OCI-LY7 (cell line): ENCODE results near the gene PRR5L. TPM values are rescaled to one million over a fixed set of nuclear protein-coding genes. Genes with fewer than 3 reads are reported as not detected.

ENCODE experiments used
- BruUV-seq: library from RNA; stranded (reverse); fragments of 400-500 nt; replicated peaks from 2 replicates; lab custom pipeline; 2021; lab: Mats Ljungman, UMichigan
- CTCF ChIA-PET: fragments of 300-600 bp; sonication (Branson Sonifier 250); formaldehyde crosslinking; loops from one replicate; lab custom pipeline; 2022; ENCODE audit warnings: antibody characterized with exemption; ENCODE audit not compliant: unreplicated experiment; lab: Charles Lee
- POLR2A ChIA-PET: fragments of 300-600 bp; sonication (Branson Sonifier 250); formaldehyde crosslinking; loops from one replicate; lab custom pipeline; 2022; ENCODE audit warnings: antibody characterized with exemption; lab: Charles Lee
- DNase-seq: peaks from one replicate; pipeline ENCODE4 v3.0.0-alpha.2; 2015; ENCODE audit warnings: low spot score
- H2AFZ ChIP-seq: fragments of 200-600 bp; sonication (generic), shearing (Covaris generic); 2 replicates; pipeline ENCODE4 v1.6.1; 2014; ENCODE audit warnings: mild to moderate bottlenecking, antibody characterized with exemption, low read length, moderate library complexity
- H3K27ac ChIP-seq: fragments of 200-600 bp; sonication (generic); 2 replicates; pipeline ENCODE4 v1.5.1; 2014; ENCODE audit warnings: mixed run types, low read depth, mild to moderate bottlenecking, moderate library complexity, low read length, inconsistent platforms; ENCODE audit not compliant: poor library complexity, severe bottlenecking
- H3K36me3 ChIP-seq: fragments of 200-600 bp; sonication (generic); 2 replicates; pipeline ENCODE4 v1.6.1; 2014; ENCODE audit warnings: mild to moderate bottlenecking, antibody characterized with exemption, low read length, moderate library complexity, mixed read lengths; ENCODE audit not compliant: insufficient read depth
- H3K4me1 ChIP-seq: fragments of 200-600 bp; sonication (generic); 2 replicates; pipeline ENCODE4 v1.5.1; 2014; ENCODE audit warnings: mild to moderate bottlenecking, low read length; ENCODE audit not compliant: insufficient read depth, poor library complexity, severe bottlenecking
- H3K4me2 ChIP-seq: fragments of 200-600 bp; sonication (generic); 2 replicates; pipeline ENCODE4 v1.6.1; 2014; ENCODE audit warnings: mild to moderate bottlenecking, low read length
- H3K4me3 ChIP-seq: fragments of 200-600 bp; sonication (generic); 2 replicates; pipeline ENCODE4 v1.5.1; 2014; ENCODE audit warnings: mild to moderate bottlenecking, low read depth, low read length; ENCODE audit not compliant: poor library complexity, severe bottlenecking
- H3K79me2 ChIP-seq: fragments of 200-600 bp; sonication (generic); 2 replicates; pipeline ENCODE4 v1.6.1; 2016; ENCODE audit warnings: low read depth, mild to moderate bottlenecking, low read length, moderate library complexity, mixed read lengths; ENCODE audit not compliant: insufficient read depth
- H3K9me2 ChIP-seq: fragments of 200-600 bp; sonication (generic); 2 replicates; pipeline ENCODE4 v1.6.1; 2016; ENCODE audit warnings: mild to moderate bottlenecking, low read length, mixed read lengths; ENCODE audit not compliant: insufficient read depth
- H3K9me3 ChIP-seq: fragments of 200-600 bp; sonication (generic); 2 replicates; pipeline ENCODE4 v1.6.1; 2014; ENCODE audit warnings: mild to moderate bottlenecking, mixed run types, low read length, mixed read lengths
- H4K20me1 ChIP-seq: fragments of 200-600 bp; sonication (generic); 2 replicates; pipeline ENCODE4 v1.6.1; 2014; ENCODE audit warnings: mild to moderate bottlenecking, antibody characterized with exemption, low read length, moderate library complexity, mixed read lengths; ENCODE audit not compliant: insufficient read depth
- EZH2phosphoT487 ChIP-seq: fragments of 200-600 bp; sonication (generic); IDR thresholded peaks from 2 replicates; pipeline ENCODE4 v1.6.1; 2018; ENCODE audit warnings: low read depth, borderline replicate concordance, mild to moderate bottlenecking, mixed run types, antibody characterized with exemption, low read length, moderate library complexity, mixed read lengths
- intact Hi-C: fragments of 100-400 bp; cut with micrococcal nuclease; formaldehyde crosslinking; loops from one replicate; pipeline ENCODE4 v1.10.0; 2022; ENCODE audit not compliant: unreplicated experiment
- small RNA-seq: library from RNA; depleted of rRNA; stranded (forward); fragments of <200 nt; gene quantifications from one replicate; pipeline ENCODE3, GENCODE V24; 2014
- total RNA-seq, 2 experiments: library from RNA; depleted of rRNA in 1 of 2; stranded (reverse); fragments of >200 nt in 1 of 2; shearing (Covaris generic) in 1 of 2; gene quantifications; 2 replicates each; pipeline ENCODE4 v1.2.3, GENCODE V29; 2014 to 2022
- TF ChIP-seq, protein P1 (sequence below): fragments of 200-600 bp; sonication (generic); conservative IDR thresholded peaks from 2 replicates; pipeline ENCODE4 v1.5.1; 2014; ENCODE audit warnings: mild to moderate bottlenecking, antibody characterized with exemption, low read length, moderate library complexity, mixed read lengths

Gene PRR5L
- total RNA-seq, 2 experiments from 2014 or later: not detected

GRCh38 chr11:36512016-36512415 lies 215.9 kb downstream of the PRR5L start:
- intact Hi-C loops: no loop called here
- Histone ChIP-seq H2AFZ (peak overlapping the region; percentile 10; the same call in 1 of the 2 replicates), H3K79me2 (peaks cover 17% of the 10 kb centered on the region; the same call in 1 of the 2 replicates), H3K9me2 (no peaks in the 10 kb centered on the region), H4K20me1 (no peaks in the 10 kb centered on the region), H3K4me3 (no peak overlapping the region), H3K27ac (no peak overlapping the region), H3K4me2 (no peak overlapping the region), H3K9me3 (no peaks in the 10 kb centered on the region), H3K36me3 (no peaks in the 10 kb centered on the region), H3K4me1 (peaks cover 8% of the 10 kb centered on the region)
- TF ChIP-seq, protein P1, sequence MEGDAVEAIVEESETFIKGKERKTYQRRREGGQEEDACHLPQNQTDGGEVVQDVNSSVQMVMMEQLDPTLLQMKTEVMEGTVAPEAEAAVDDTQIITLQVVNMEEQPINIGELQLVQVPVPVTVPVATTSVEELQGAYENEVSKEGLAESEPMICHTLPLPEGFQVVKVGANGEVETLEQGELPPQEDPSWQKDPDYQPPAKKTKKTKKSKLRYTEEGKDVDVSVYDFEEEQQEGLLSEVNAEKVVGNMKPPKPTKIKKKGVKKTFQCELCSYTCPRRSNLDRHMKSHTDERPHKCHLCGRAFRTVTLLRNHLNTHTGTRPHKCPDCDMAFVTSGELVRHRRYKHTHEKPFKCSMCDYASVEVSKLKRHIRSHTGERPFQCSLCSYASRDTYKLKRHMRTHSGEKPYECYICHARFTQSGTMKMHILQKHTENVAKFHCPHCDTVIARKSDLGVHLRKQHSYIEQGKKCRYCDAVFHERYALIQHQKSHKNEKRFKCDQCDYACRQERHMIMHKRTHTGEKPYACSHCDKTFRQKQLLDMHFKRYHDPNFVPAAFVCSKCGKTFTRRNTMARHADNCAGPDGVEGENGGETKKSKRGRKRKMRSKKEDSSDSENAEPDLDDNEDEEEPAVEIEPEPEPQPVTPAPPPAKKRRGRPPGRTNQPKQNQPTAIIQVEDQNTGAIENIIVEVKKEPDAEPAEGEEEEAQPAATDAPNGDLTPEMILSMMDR: no peak
- no peak for TF ChIP-seq EZH2phosphoT487
- CTCF ChIA-PET: no interaction called here
- no TSS peak for BruUV-seq
- POLR2A ChIA-PET: no interaction called here
- no peak for DNase-seq

GRCh38 chr11:36513965-36514364 lies 217.9 kb downstream of the PRR5L start:
- no peaks in the 10 kb centered on the region for H3K9me2 ChIP-seq
- no peak overlapping the region for H2AFZ ChIP-seq
- H3K4me3 ChIP-seq: no peak overlapping the region
- H4K20me1 ChIP-seq: no peaks in the 10 kb centered on the region
- no peak for DNase-seq
- CTCF ChIA-PET: no interaction called here
- no peaks in the 10 kb centered on the region for H3K36me3 ChIP-seq
- peaks cover 6% of the 10 kb centered on the region; the same call in 1 of the 2 replicates for H3K79me2 ChIP-seq
- TF ChIP-seq, protein P1: no peak
- peaks cover under 1% of the 10 kb centered on the region for H3K4me1 ChIP-seq
- POLR2A ChIA-PET: interaction anchor here (1.7 kb wide), 1 partner anchor 11 kb away, joined by 6 read pairs; no protein-coding TSS in a partner anchor
- BruUV-seq: no TSS peak
- no peaks in the 10 kb centered on the region for H3K9me3 ChIP-seq
- intact Hi-C loops: no loop called here
- H3K4me2 ChIP-seq: no peak overlapping the region
- H3K27ac ChIP-seq: no peak overlapping the region

Small RNA genes lying within 50 kb of the gene (small RNA-seq; reads per million reads assigned to genes)
- not detected for gene AC061999.1

Other genes with a start within 250 kb of the PRR5L start
- gene COMMD9, start 6.9 kb upstream of the PRR5L start, total RNA-seq (2014; rRNA removed; shearing (Covaris generic)): 26.5 and 37.6 TPM in 2 replicates
- gene COMMD9, start 6.9 kb upstream of the PRR5L start, total RNA-seq (2022): 46.8 and 48.3 TPM in 2 replicates
- gene TRAF6, start 214.0 kb downstream of the PRR5L start, total RNA-seq (2014; rRNA removed; shearing (Covaris generic)): 5.5 and 6.8 TPM in 2 replicates
- gene TRAF6, start 214.0 kb downstream of the PRR5L start, total RNA-seq (2022): 10.2 and 11.4 TPM in 2 replicates